ENCODE measurements around the gene TOPAZ1. TPM values are rescaled to one million over a fixed set of nuclear protein-coding genes. Genes with fewer than 3 reads are reported as not detected.
A peak's percentile ranks its signal among the peaks of the same experiment; 100 is the strongest.
"Not testable (repeated sequence)": the region's sequence is repeated elsewhere in the genome, so short reads cannot be mapped to it uniquely, and the experiment has no call there.

Gene TOPAZ1
- total RNA-seq, 4 donors from 2014 or later, result not detected

DNA sequence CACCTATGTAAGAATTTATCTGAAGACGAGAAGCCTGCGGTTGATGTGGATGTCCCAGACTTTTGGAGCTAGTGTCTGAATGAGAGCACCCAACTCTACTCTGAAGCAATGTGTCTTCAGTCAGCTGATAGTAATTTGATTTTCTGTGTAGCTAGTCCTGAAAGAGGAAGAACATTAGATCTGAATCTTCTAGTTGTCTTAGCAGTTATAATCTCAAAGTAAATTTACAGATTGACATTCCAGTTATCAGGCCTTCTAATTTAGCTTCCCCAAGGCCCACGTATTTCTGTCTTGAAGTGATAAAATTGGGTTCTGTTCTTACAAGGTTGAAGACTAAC, 98.3 kb downstream of the TOPAZ1 start:
- Histone ChIP-seq H3K27me3 (no peaks in the 10 kb centered on the region), H3K36me3 (no peaks in the 10 kb centered on the region), H3K27ac (replicated peaks in 1 of 4) (peak overlapping the region; percentile 94 to 99 (median 96)), H3K9me3 (no peaks in the 10 kb centered on the region), H3K4me1 (peaks cover 33 to 57% (median 50%) of the 10 kb centered on the region in 4 donors), H3K4me3 (peak overlapping the region; percentile 69 to 86 (median 82))
- DNase-seq (ENCODE audit: extremely low spot score), result no peak
- intact Hi-C loops (cut with DNase I), result no loop called here
- WGBS, result 77% methylated on average over 3 of the region's 3 CpGs
- TF ChIP-seq, protein P1, sequence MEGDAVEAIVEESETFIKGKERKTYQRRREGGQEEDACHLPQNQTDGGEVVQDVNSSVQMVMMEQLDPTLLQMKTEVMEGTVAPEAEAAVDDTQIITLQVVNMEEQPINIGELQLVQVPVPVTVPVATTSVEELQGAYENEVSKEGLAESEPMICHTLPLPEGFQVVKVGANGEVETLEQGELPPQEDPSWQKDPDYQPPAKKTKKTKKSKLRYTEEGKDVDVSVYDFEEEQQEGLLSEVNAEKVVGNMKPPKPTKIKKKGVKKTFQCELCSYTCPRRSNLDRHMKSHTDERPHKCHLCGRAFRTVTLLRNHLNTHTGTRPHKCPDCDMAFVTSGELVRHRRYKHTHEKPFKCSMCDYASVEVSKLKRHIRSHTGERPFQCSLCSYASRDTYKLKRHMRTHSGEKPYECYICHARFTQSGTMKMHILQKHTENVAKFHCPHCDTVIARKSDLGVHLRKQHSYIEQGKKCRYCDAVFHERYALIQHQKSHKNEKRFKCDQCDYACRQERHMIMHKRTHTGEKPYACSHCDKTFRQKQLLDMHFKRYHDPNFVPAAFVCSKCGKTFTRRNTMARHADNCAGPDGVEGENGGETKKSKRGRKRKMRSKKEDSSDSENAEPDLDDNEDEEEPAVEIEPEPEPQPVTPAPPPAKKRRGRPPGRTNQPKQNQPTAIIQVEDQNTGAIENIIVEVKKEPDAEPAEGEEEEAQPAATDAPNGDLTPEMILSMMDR (IDR thresholded peaks at IDR 0.05), result no peak
- TF ChIP-seq POLR2A (IDR thresholded peaks at IDR 0.05; ENCODE audit: low read depth) (no peak), POLR2AphosphoS5 (IDR thresholded peaks at IDR 0.05) (no peak), EP300 (IDR thresholded peaks at IDR 0.05) (no peak)

DNA sequence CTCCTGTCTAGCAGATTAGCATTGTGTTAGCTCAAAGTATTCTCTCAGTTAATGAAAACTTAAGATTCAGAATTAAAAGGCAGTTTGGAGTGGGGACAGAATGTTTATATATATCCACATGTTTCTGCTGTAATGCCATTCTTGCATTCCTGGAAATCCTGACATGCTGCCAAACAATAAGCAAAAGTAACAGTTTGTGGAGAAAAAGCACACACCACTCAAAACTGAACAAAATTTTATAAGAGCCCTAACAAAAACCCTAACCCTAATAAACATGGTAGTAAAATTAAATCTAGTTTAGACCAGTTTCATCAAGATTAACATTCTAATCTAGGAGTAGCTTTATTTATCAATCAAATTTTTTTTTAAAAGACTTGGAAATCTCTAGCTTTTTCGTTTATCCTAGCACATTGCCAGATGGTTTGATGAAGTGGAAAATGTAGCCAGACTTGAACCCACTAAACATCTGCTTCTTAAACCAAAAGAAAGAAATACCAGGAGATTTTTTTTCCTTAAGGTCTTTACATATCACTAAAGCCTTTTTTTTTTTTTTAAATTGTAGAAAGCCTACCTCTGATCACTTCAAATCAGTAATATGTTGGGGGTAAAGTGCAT, 100.6 kb downstream of the TOPAZ1 start:
- 33% methylated on average over 1 of the region's 1 CpG for WGBS
- H3K36me3 ChIP-seq, result no peaks in the 10 kb centered on the region
- peak overlapping the region in 1 of 4 donors; percentile 5 for H3K4me3 ChIP-seq
- peak overlapping the region; percentile 60 to 96 (median 70) for H3K27ac ChIP-seq (replicated peaks in 1 of 4)
- H3K27me3 ChIP-seq, result no peaks in the 10 kb centered on the region
- no peaks in the 10 kb centered on the region for H3K9me3 ChIP-seq
- peaks cover 36 to 67% (median 61%) of the 10 kb centered on the region in 4 donors for H3K4me1 ChIP-seq
- no peak for DNase-seq (ENCODE audit: extremely low spot score)
- intact Hi-C loops (cut with DNase I), result no loop called here
- TF ChIP-seq, protein P1 (IDR thresholded peaks at IDR 0.05), result no peak
- no peak for TF ChIP-seq EP300 (IDR thresholded peaks at IDR 0.05)
- TF ChIP-seq POLR2A (IDR thresholded peaks at IDR 0.05; ENCODE audit: low read depth), result no peak
- no peak for TF ChIP-seq POLR2AphosphoS5 (IDR thresholded peaks at IDR 0.05)

GRCh38 chr3:44343421-44343820, 101.7 kb downstream of the TOPAZ1 start:
- Histone ChIP-seq H3K9me3 (no peaks in the 10 kb centered on the region), H3K36me3 (no peaks in the 10 kb centered on the region), H3K4me3 (no peak overlapping the region), H3K4me1 (peaks cover 31 to 66% (median 61%) of the 10 kb centered on the region in 4 donors), H3K27ac (replicated peaks in 1 of 4) (no peak overlapping the region), H3K27me3 (no peaks in the 10 kb centered on the region)
- intact Hi-C loops (cut with DNase I), result no loop called here
- TF ChIP-seq, protein P1 (IDR thresholded peaks at IDR 0.05), result no peak
- TF ChIP-seq POLR2A (IDR thresholded peaks at IDR 0.05; ENCODE audit: low read depth) (no peak), EP300 (IDR thresholded peaks at IDR 0.05) (no peak), POLR2AphosphoS5 (IDR thresholded peaks at IDR 0.05) (no peak)
- no peak for DNase-seq (ENCODE audit: extremely low spot score)

DNA sequence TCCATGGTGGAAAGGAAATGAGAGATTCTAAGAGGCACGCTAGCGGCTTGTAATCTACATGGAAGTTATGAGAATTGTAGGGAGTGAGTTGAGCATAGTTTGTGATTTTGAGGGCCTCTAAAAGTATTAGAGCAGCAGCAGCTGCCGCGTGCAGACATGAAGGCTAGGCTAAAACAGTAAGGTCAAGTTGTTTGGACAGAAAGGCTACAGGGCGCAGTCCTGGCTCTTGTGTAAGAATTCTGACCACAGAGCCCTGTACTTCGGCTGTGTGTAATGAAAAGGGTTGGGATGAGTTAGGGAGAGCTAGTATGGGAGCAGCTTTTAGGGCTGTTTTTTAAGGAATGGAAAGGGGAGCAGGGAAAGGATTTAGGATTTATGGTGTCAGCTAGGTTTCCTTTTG, 104.9 kb downstream of the TOPAZ1 start:
- WGBS, result 87% methylated on average over 6 of the region's 6 CpGs
- H3K4me1 ChIP-seq, result peaks cover 12 to 39% (median 37%) of the 10 kb centered on the region in 4 donors
- H3K27ac ChIP-seq (replicated peaks in 1 of 4); H3K9me3 ChIP-seq; DNase-seq (ENCODE audit: extremely low spot score); intact Hi-C loops (cut with DNase I); H3K36me3 ChIP-seq; H3K4me3 ChIP-seq; H3K27me3 ChIP-seq: not testable (repeated sequence)

DNA sequence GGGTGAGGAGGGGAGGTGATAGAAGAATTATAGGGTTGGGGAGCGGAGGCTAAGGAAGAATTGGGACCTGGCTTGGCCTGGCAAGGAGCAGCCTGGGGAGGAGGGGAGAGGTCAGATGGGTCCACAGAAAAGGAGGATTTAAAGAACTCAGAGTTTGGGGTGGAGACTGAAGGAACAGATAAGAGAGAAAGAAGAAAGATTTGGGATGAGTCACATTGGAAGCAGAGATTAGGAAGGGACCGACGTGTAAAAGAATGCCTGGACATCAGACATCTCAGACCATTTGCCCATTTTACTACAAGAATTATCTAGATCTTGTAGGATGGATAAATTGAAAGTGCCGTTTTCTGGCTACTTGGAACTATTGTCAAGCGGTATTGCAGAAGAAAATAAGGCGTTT, 107.3 kb downstream of the TOPAZ1 start:
- intact Hi-C loops (cut with DNase I), result no loop called here
- WGBS, result 95% methylated on average over 6 of the region's 6 CpGs
- TF ChIP-seq EP300 (IDR thresholded peaks at IDR 0.05), result no peak

DNA sequence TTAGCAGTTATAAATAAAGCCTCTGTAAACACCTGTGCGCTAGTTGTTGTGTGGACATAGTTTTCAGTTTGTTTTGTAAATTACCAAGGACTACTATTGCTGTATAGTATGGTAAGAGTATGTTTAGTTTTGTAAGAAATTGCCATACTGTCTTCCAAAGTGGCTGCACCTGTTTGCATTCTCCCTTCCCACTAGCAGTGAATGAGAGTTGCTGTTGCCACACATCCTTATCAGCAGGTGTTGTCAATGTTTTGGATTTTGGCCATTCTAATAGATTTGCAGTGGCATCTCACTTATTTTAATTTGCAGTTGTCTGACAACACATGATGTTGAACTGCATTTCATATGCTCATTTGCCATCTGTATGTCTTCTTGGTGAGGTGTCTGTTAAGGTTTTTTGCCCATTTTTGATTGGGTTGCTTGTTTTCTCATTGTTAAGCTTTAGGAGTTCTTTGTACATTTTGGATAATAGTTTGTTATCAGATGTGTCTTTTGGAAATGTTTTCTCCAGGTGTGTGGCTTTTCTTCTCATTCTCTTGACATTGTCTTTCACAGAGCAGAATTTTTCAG, 111.8 kb downstream of the TOPAZ1 start:
- Histone ChIP-seq H3K9me3 (no peaks in the 10 kb centered on the region), H3K27me3 (no peaks in the 10 kb centered on the region), H3K36me3 (peaks cover 0 to 8% (median 2%) of the 10 kb centered on the region in 4 donors), H3K4me1 (peaks cover 10 to 19% (median 18%) of the 10 kb centered on the region in 4 donors), H3K27ac (replicated peaks in 1 of 4) (no peak overlapping the region), H3K4me3 (no peak overlapping the region)
- no peak for TF ChIP-seq POLR2AphosphoS5 (IDR thresholded peaks at IDR 0.05)
- WGBS, result 100% methylated on average over 1 of the region's 1 CpG
- no peak for DNase-seq (ENCODE audit: extremely low spot score)
- intact Hi-C loops (cut with DNase I), result no loop called here

More for the DNA sequence above, 107.3 kb downstream of the TOPAZ1 start:
- no peak overlapping the region for H3K4me3 ChIP-seq
- no peak overlapping the region for H3K27ac ChIP-seq (replicated peaks in 1 of 4)
- no peaks in the 10 kb centered on the region for H3K27me3 ChIP-seq
- no peaks in the 10 kb centered on the region for H3K36me3 ChIP-seq
- peaks cover 3 to 19% (median 15%) of the 10 kb centered on the region in 4 donors for H3K4me1 ChIP-seq
- DNase-seq (ENCODE audit: extremely low spot score), result no peak
- no peaks in the 10 kb centered on the region for H3K9me3 ChIP-seq

All from esophagus muscularis mucosa (tissue), 4 donors.